ENCODE results near the gene KIF26A.

KIF26A gene

GRCh38 chr14:104214431-104215218, 76.2 kb downstream of the KIF26A start:
- Histone ChIP-seq H3K27ac (ENCODE audit: low read depth in 2 of 2, low read length in 2 of 2) (no peak overlapping the region), H3K4me1 (ENCODE audit: control insufficient read depth in 2 of 2, insufficient read depth in 2 of 2, low read length in 2 of 2) (no peaks in the 10 kb centered on the region), H3K9me3 (ENCODE audit: control insufficient read depth in 2 of 2, low read length in 2 of 2) (no peaks in the 10 kb centered on the region), H3K4me3 (ENCODE audit: low read length in 2 of 2) (no peak overlapping the region), H3K36me3 (ENCODE audit: control insufficient read depth in 2 of 2, insufficient read depth in 2 of 2, low read length in 2 of 2) (no peaks in the 10 kb centered on the region), H3K27me3 (ENCODE audit: control insufficient read depth in 2 of 2, insufficient read depth in 2 of 2, low read length in 2 of 2) (no peaks in the 10 kb centered on the region), H3K9ac (ENCODE audit: low read depth in 1 of 2, low read length in 2 of 2) (no peak overlapping the region)

DNA sequence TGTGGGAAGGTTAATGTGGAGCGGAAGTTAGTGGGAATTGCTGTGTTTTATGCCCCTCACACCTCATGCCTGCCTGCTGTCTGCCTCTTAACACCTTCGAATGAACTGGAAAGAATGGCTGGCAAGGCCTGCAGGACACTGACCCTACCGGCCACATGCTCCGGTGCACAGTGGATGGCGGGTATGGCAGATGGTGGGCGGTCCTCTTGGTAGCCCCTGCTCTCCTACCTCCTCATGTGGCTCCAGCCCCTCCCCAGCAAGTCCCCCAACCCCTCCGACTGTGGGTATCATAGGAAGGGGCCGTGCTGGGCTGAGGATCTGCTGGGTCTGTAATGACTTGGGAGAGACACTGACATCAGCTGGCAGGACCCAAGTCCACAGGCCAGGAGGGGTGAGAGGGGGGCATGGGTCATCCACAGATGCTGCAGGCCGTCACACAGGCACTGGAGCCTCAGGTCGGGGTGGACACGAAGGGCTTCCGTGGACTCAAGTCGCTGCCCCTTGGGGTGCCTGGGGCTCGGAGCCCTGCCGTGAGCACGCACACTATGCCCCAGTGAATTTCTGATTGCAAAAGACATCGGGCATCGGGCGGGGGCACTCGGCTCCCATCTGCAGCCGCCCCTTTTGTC, 77.4 kb downstream of the KIF26A start:
- Histone ChIP-seq H3K4me3 (ENCODE audit: low read length in 2 of 2) (no peak overlapping the region), H3K9ac (ENCODE audit: low read depth in 1 of 2, low read length in 2 of 2) (no peak overlapping the region), H3K36me3 (ENCODE audit: control insufficient read depth in 2 of 2, insufficient read depth in 2 of 2, low read length in 2 of 2) (no peaks in the 10 kb centered on the region), H3K27ac (ENCODE audit: low read depth in 2 of 2, low read length in 2 of 2) (no peak overlapping the region), H3K9me3 (ENCODE audit: control insufficient read depth in 2 of 2, low read length in 2 of 2) (no peaks in the 10 kb centered on the region), H3K27me3 (ENCODE audit: control insufficient read depth in 2 of 2, insufficient read depth in 2 of 2, low read length in 2 of 2) (no peaks in the 10 kb centered on the region), H3K4me1 (ENCODE audit: control insufficient read depth in 2 of 2, insufficient read depth in 2 of 2, low read length in 2 of 2) (no peaks in the 10 kb centered on the region)

- H3K27me3 ChIP-seq (ENCODE audit: control insufficient read depth in 2 of 2, insufficient read depth in 2 of 2, low read length in 2 of 2) = no peaks in the 10 kb centered on the region
- H3K36me3 ChIP-seq (ENCODE audit: control insufficient read depth in 2 of 2, insufficient read depth in 2 of 2, low read length in 2 of 2) = no peaks in the 10 kb centered on the region
- H3K9me3 ChIP-seq (ENCODE audit: control insufficient read depth in 2 of 2, low read length in 2 of 2) = no peaks in the 10 kb centered on the region
- no peak overlapping the region for H3K9ac ChIP-seq (ENCODE audit: low read depth in 1 of 2, low read length in 2 of 2)
- no peak overlapping the region for H3K4me3 ChIP-seq (ENCODE audit: low read length in 2 of 2)
- no peaks in the 10 kb centered on the region for H3K4me1 ChIP-seq (ENCODE audit: control insufficient read depth in 2 of 2, insufficient read depth in 2 of 2, low read length in 2 of 2)
- H3K27ac ChIP-seq (ENCODE audit: low read depth in 2 of 2, low read length in 2 of 2) = no peak overlapping the region
These were observed 78.1 kb downstream of the KIF26A start for GRCh38 chr14:104216457-104216856.

- H3K9me3 ChIP-seq (ENCODE audit: control insufficient read depth in 2 of 2, low read length in 2 of 2) = no peaks in the 10 kb centered on the region
- H3K4me3 ChIP-seq (ENCODE audit: low read length in 2 of 2) = no peak overlapping the region
- H3K27me3 ChIP-seq (ENCODE audit: control insufficient read depth in 2 of 2, insufficient read depth in 2 of 2, low read length in 2 of 2) = no peaks in the 10 kb centered on the region
- H3K9ac ChIP-seq (ENCODE audit: low read depth in 1 of 2, low read length in 2 of 2) = no peak overlapping the region
- no peaks in the 10 kb centered on the region for H3K36me3 ChIP-seq (ENCODE audit: control insufficient read depth in 2 of 2, insufficient read depth in 2 of 2, low read length in 2 of 2)
- H3K4me1 ChIP-seq (ENCODE audit: control insufficient read depth in 2 of 2, insufficient read depth in 2 of 2, low read length in 2 of 2) = no peaks in the 10 kb centered on the region
- H3K27ac ChIP-seq (ENCODE audit: low read depth in 2 of 2, low read length in 2 of 2) = no peak overlapping the region
These were observed 79.3 kb downstream of the KIF26A start for GRCh38 chr14:104217486-104218360.

DNA sequence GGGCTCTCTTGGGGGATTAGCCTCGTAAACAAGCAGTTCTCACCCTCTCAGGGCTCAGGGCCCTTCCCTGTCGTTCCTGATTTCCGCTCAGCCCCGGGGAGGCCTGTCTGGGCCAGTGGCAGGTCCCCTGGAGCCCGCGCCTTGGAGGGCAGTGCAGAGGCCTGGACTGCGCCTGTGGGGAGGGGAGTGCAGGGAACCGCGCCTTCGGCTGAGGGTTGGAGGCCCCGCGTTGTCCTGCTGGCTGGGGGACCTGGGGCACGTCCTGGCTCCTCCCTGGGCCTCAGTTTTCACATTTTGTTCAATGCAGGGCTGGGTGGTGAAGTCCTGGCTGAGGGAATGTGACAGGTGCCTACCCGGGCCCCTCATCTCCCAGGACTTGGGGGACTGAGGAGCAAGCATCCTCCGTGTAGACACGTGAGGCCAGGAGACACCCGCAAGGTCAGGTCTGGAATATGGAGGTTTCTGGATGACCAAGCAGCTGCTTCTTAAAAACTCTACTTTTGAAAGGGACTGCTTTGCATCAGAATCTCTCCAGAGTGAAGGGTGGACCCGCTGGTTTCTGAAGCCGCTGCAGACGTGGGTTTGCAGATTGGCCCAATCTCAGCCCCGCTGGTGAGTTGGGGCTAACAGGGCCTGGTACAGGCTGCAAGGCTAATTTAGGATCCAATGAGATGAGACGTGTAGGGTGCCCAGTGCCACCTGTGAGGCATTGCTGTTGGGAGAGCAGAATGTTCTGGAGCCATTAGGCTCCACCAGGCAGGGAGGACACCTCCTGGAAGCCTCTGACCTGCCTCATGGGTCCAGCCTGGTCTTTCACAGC, 80.2 kb downstream of the KIF26A start:
- H3K9ac ChIP-seq (ENCODE audit: low read depth in 1 of 2, low read length in 2 of 2) = no peak overlapping the region
- H3K9me3 ChIP-seq (ENCODE audit: control insufficient read depth in 2 of 2, low read length in 2 of 2) = no peaks in the 10 kb centered on the region
- no peak overlapping the region for H3K27ac ChIP-seq (ENCODE audit: low read depth in 2 of 2, low read length in 2 of 2)
- H3K27me3 ChIP-seq (ENCODE audit: control insufficient read depth in 2 of 2, insufficient read depth in 2 of 2, low read length in 2 of 2) = no peaks in the 10 kb centered on the region
- H3K4me3 ChIP-seq (ENCODE audit: low read length in 2 of 2) = no peak overlapping the region
- peaks cover 3 to 6% of the 10 kb centered on the region in 2 donors for H3K4me1 ChIP-seq (ENCODE audit: control insufficient read depth in 2 of 2, insufficient read depth in 2 of 2, low read length in 2 of 2)
- no peaks in the 10 kb centered on the region for H3K36me3 ChIP-seq (ENCODE audit: control insufficient read depth in 2 of 2, insufficient read depth in 2 of 2, low read length in 2 of 2)

DNA sequence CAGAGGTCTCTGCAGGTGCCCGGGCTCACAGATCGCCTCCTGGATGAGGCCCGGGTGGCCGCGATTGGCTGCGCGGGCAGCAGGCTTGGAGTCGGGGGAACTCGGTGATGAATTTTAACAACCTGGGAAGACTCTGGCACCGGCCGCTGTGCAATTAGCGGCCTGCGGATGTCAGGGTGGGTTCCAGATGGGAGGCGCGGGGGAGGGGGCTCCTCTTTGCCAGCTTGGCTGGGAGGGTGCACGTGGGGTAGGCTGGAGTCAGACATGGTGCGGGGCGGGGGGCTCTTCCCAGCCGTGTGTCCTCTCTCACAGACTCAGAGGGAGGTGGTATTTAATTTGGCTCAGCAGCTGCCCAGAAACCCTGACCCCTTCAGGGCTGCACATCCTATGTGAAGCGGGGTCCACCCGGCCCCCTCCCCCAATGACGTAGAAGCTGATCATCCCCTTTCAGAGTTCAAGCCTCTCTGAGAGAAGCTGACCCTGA, 81.4 kb downstream of the KIF26A start:
- no peak overlapping the region for H3K4me3 ChIP-seq (ENCODE audit: low read length in 2 of 2)
- no peak overlapping the region for H3K9ac ChIP-seq (ENCODE audit: low read depth in 1 of 2, low read length in 2 of 2)
- peaks cover 15 to 17% of the 10 kb centered on the region in 2 donors for H3K4me1 ChIP-seq (ENCODE audit: control insufficient read depth in 2 of 2, insufficient read depth in 2 of 2, low read length in 2 of 2)
- H3K27ac ChIP-seq (ENCODE audit: low read depth in 2 of 2, low read length in 2 of 2) = no peak overlapping the region
- no peaks in the 10 kb centered on the region for H3K27me3 ChIP-seq (ENCODE audit: control insufficient read depth in 2 of 2, insufficient read depth in 2 of 2, low read length in 2 of 2)
- no peaks in the 10 kb centered on the region for H3K9me3 ChIP-seq (ENCODE audit: control insufficient read depth in 2 of 2, low read length in 2 of 2)
- H3K36me3 ChIP-seq (ENCODE audit: control insufficient read depth in 2 of 2, insufficient read depth in 2 of 2, low read length in 2 of 2) = no peaks in the 10 kb centered on the region

DNA sequence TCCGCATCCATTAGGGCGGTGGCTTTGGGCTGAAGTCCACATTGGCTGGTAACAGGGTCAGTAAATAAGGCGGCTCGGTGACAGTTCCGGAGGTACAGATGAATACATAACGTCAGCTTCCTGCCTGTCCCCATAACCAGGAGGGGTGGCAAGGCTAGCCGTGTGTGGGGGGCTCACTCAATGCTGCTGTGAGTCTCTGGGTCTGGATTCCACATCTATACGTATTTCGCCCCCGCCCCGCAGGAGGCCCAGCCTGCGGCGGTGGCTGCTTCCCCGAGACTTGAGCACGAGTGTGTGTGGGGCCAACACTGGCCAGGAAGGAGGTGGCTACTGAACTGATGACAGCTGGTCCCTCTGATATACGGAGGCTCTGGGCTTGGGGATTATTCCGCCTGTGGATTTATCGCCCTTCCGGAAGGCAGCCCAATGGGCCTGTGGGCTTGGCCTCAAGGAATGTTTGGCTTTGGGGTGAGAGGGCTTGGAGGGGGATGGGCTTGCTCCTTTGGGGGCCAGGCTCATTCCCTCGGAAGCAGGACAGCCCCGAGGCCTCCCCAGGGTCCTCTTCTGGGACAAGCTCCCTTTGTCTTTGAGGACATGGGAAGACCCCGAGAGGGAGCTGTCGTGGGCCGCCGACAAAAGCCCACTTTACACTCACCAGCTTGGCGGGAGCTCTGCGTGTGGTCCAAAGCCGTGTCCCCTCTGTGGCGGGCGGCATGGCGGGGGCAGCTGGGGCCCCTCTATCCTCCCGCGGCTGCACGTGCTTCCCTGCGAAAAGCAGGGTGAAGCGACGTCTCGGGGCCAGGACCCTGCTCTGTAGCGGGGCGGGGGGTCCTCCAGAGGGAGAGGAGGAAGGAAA, 82.1 kb downstream of the KIF26A start:
- Histone ChIP-seq H3K27me3 (ENCODE audit: control insufficient read depth in 2 of 2, insufficient read depth in 2 of 2, low read length in 2 of 2) (no peaks in the 10 kb centered on the region), H3K27ac (ENCODE audit: low read depth in 2 of 2, low read length in 2 of 2) (no peak overlapping the region), H3K9ac (ENCODE audit: low read depth in 1 of 2, low read length in 2 of 2) (no peak overlapping the region), H3K9me3 (ENCODE audit: control insufficient read depth in 2 of 2, low read length in 2 of 2) (no peaks in the 10 kb centered on the region), H3K4me1 (ENCODE audit: control insufficient read depth in 2 of 2, insufficient read depth in 2 of 2, low read length in 2 of 2) (peaks cover 18 to 19% of the 10 kb centered on the region in 2 donors), H3K36me3 (ENCODE audit: control insufficient read depth in 2 of 2, insufficient read depth in 2 of 2, low read length in 2 of 2) (no peaks in the 10 kb centered on the region), H3K4me3 (ENCODE audit: low read length in 2 of 2) (no peak overlapping the region)

- no peak overlapping the region for H3K27ac ChIP-seq (ENCODE audit: low read depth in 2 of 2, low read length in 2 of 2)
- H3K36me3 ChIP-seq (ENCODE audit: control insufficient read depth in 2 of 2, insufficient read depth in 2 of 2, low read length in 2 of 2) = no peaks in the 10 kb centered on the region
- H3K27me3 ChIP-seq (ENCODE audit: control insufficient read depth in 2 of 2, insufficient read depth in 2 of 2, low read length in 2 of 2) = no peaks in the 10 kb centered on the region
- H3K4me3 ChIP-seq (ENCODE audit: low read length in 2 of 2) = no peak overlapping the region
- H3K9ac ChIP-seq (ENCODE audit: low read depth in 1 of 2, low read length in 2 of 2) = no peak overlapping the region
- peaks cover 20% of the 10 kb centered on the region in 2 donors for H3K4me1 ChIP-seq (ENCODE audit: control insufficient read depth in 2 of 2, insufficient read depth in 2 of 2, low read length in 2 of 2)
- no peaks in the 10 kb centered on the region for H3K9me3 ChIP-seq (ENCODE audit: control insufficient read depth in 2 of 2, low read length in 2 of 2)
These were observed 82.8 kb downstream of the KIF26A start for GRCh38 chr14:104221071-104221625.
